ENCODE measurements around the gene GDPD3. TPM values are rescaled to one million over a fixed set of nuclear protein-coding genes. Genes with fewer than 3 reads are reported as not detected.
"Not testable (repeated sequence)": the region's sequence is repeated elsewhere in the genome, so short reads cannot be mapped to it uniquely, and the experiment has no call there.

The GDPD3 gene
- total RNA-seq, 1 experiment from 2014 or later, result 3.8 TPM

DNA sequence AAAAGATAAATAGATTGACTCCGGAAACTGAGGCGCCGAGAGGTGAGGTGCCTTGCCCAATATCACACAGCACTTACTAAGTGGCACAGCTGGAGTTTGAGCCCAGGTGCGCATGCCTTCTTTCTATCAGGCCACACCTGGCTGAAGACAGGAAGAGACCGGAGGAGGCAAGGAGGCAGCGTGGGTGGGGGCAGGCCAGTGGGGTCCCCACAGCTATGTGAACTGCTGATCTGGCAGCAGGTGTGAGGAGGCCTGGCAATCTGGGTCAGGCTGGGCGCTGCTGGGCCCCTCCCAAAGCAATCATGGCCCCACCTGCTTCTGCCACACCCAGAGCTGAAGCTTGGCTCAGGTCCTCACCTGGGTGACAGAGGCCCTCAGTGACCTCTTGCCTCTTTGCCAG, 1.9 kb upstream of the GDPD3 start:
- H4K91ac ChIP-seq (ENCODE audit: insufficient read length, low read depth, low read length), result no peak overlapping the region

DNA sequence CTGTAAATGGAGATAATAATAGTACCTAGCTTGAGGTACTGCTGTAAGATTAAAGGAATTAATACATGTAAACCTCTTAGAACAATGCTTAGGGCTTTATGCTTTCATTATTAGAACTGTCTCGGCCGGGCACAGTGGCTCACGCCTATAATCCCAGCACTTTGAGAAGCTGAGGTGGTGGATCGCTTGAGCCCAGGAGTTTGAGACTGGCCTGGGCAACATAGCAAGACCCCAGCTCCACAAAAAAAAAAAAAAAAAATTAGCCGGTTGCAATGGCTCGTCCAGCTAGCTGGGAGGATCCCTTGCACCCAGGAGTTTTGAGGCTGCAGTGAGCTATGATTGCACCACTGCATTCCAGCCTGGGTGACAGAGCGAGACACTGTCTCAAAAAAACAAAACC, 1.5 kb upstream of the GDPD3 start:
- not testable (repeated sequence) for H3T11ph ChIP-seq (ENCODE audit: low read length); H3K18ac ChIP-seq (ENCODE audit: insufficient read length, low read depth, low read length); H4K5ac ChIP-seq (ENCODE audit: insufficient read length, low read depth, low read length); H3K4me1 Mint-ChIP-seq; H2BK20ac ChIP-seq (ENCODE audit: low read depth, low read length, poor library complexity, severe bottlenecking); H3K27ac Mint-ChIP-seq; H2BK5ac ChIP-seq (ENCODE audit: insufficient read length, low read length); H4K8ac ChIP-seq (replicated peaks; ENCODE audit: insufficient read length, low read depth, low read length); H3K27ac ChIP-seq (ENCODE audit: insufficient read length, low read depth, low read length); H2BK15ac ChIP-seq (ENCODE audit: low read depth, low read length); DNase-seq; H3K27me3 Mint-ChIP-seq (ENCODE audit: low read depth); H2AK5ac ChIP-seq (ENCODE audit: insufficient read length, low read length); H3K9me3 Mint-ChIP-seq; H3K4me1 ChIP-seq (ENCODE audit: insufficient read depth, low read length); H2AFZ ChIP-seq (ENCODE audit: low read length); H3K79me1 ChIP-seq (ENCODE audit: insufficient read depth, low read depth, low read length, poor library complexity, severe bottlenecking); H3K4me2 ChIP-seq (ENCODE audit: insufficient read depth, insufficient read length, low read length); H3K79me2 ChIP-seq (ENCODE audit: insufficient read depth, low read length); H3K4ac ChIP-seq (ENCODE audit: low read depth, low read length); H2BK12ac ChIP-seq (ENCODE audit: insufficient read length, low read depth, low read length); H3K23ac ChIP-seq (ENCODE audit: insufficient read length, low read depth, low read length); H3K27me3 ChIP-seq (ENCODE audit: insufficient read depth, low read length); H4K91ac ChIP-seq (ENCODE audit: insufficient read length, low read depth, low read length); H3K23me2 ChIP-seq (ENCODE audit: insufficient read length, low read depth, low read length, poor library complexity, severe bottlenecking); H3K9me3 ChIP-seq (ENCODE audit: control insufficient read depth, low read depth, low read length); H3K4me3 Mint-ChIP-seq; H3K14ac ChIP-seq (ENCODE audit: insufficient read depth, low read length); H4K20me1 ChIP-seq (ENCODE audit: control insufficient read depth, insufficient read depth, insufficient read length); H2BK120ac ChIP-seq (ENCODE audit: low read depth, low read length, poor library complexity, severe bottlenecking); H3K56ac ChIP-seq (ENCODE audit: insufficient read length, low read depth, low read length); H3K9ac ChIP-seq (ENCODE audit: extremely low read depth, insufficient read length, low read length)
- H3K36me3 Mint-ChIP-seq (ENCODE audit: insufficient read depth in 1 of 3, low read depth in 3 of 3), result peaks cover 0 to 26% (median 21%) of the 10 kb centered on the region in 3 experiments; a peak in 5 of 7 replicates
- no CpG with 5 or more reads among the region's 7 CpGs for WGBS (ENCODE audit: extremely low coverage, insufficient read length, low lambda C conversion rate)

More for the DNA sequence above, 1.9 kb upstream of the GDPD3 start:
- TF ChIP-seq CTCF (conservative IDR thresholded peaks at IDR 0.05), result no peak
- no peak overlapping the region for H3K4me2 ChIP-seq (ENCODE audit: insufficient read depth, insufficient read length, low read length)
- no peaks in the 10 kb centered on the region for H3K9me3 ChIP-seq (ENCODE audit: control insufficient read depth, low read depth, low read length)
- no peaks in the 10 kb centered on the region for H3K79me2 ChIP-seq (ENCODE audit: insufficient read depth, low read length)
- H3K79me1 ChIP-seq (ENCODE audit: insufficient read depth, low read depth, low read length, poor library complexity, severe bottlenecking), result no peaks in the 10 kb centered on the region
- H2BK20ac ChIP-seq (ENCODE audit: low read depth, low read length, poor library complexity, severe bottlenecking), result no peak overlapping the region
- H3K23ac ChIP-seq (ENCODE audit: insufficient read length, low read depth, low read length), result no peak overlapping the region
- H3K14ac ChIP-seq (ENCODE audit: insufficient read depth, low read length), result no peak overlapping the region
- no peak overlapping the region for H2BK120ac ChIP-seq (ENCODE audit: low read depth, low read length, poor library complexity, severe bottlenecking)
- no peak for DNase-seq
- H3K56ac ChIP-seq (ENCODE audit: insufficient read length, low read depth, low read length), result no peak overlapping the region
- no peak overlapping the region for H3K4me3 Mint-ChIP-seq
- no peaks in the 10 kb centered on the region for H3K27me3 ChIP-seq (ENCODE audit: insufficient read depth, low read length)
- H3T11ph ChIP-seq (ENCODE audit: low read length), result no peak overlapping the region
- H4K8ac ChIP-seq (replicated peaks; ENCODE audit: insufficient read length, low read depth, low read length), result no peak overlapping the region
- H3K36me3 Mint-ChIP-seq (ENCODE audit: insufficient read depth in 1 of 3, low read depth in 3 of 3), result peaks cover 0 to 26% (median 21%) of the 10 kb centered on the region in 3 experiments; a peak in 5 of 7 replicates
- no peak overlapping the region for H2BK12ac ChIP-seq (ENCODE audit: insufficient read length, low read depth, low read length)
- no peak overlapping the region for H2AFZ ChIP-seq (ENCODE audit: low read length)
- H2BK5ac ChIP-seq (ENCODE audit: insufficient read length, low read length), result no peak overlapping the region
- H3K4me1 Mint-ChIP-seq, result peaks cover 2 to 5% of the 10 kb centered on the region in 2 experiments
- H3K9ac ChIP-seq (ENCODE audit: extremely low read depth, insufficient read length, low read length), result no peak overlapping the region
- H3K18ac ChIP-seq (ENCODE audit: insufficient read length, low read depth, low read length), result no peak overlapping the region
- no peaks in the 10 kb centered on the region for H3K23me2 ChIP-seq (ENCODE audit: insufficient read length, low read depth, low read length, poor library complexity, severe bottlenecking)
- H4K20me1 ChIP-seq (ENCODE audit: control insufficient read depth, insufficient read depth, insufficient read length), result no peaks in the 10 kb centered on the region
- no peak overlapping the region for H3K4ac ChIP-seq (ENCODE audit: low read depth, low read length)
- no peaks in the 10 kb centered on the region for H3K9me3 Mint-ChIP-seq
- H3K27ac ChIP-seq (ENCODE audit: insufficient read length, low read depth, low read length), result no peak overlapping the region
- no peak overlapping the region for H4K5ac ChIP-seq (ENCODE audit: insufficient read length, low read depth, low read length)
- no CpG with 5 or more reads among the region's 7 CpGs for WGBS (ENCODE audit: extremely low coverage, insufficient read length, low lambda C conversion rate)
- no peak overlapping the region for H3K27ac Mint-ChIP-seq
- H3K4me1 ChIP-seq (ENCODE audit: insufficient read depth, low read length), result no peaks in the 10 kb centered on the region
- no peak overlapping the region for H2BK15ac ChIP-seq (ENCODE audit: low read depth, low read length)
- H2AK5ac ChIP-seq (ENCODE audit: insufficient read length, low read length), result no peak overlapping the region
- H3K27me3 Mint-ChIP-seq (ENCODE audit: low read depth), result no peaks in the 10 kb centered on the region; the same call in 1 of the 2 replicates

Measured in H9 (cell line).